ENCODE results near the gene DYSF.

DYSF gene

DNA sequence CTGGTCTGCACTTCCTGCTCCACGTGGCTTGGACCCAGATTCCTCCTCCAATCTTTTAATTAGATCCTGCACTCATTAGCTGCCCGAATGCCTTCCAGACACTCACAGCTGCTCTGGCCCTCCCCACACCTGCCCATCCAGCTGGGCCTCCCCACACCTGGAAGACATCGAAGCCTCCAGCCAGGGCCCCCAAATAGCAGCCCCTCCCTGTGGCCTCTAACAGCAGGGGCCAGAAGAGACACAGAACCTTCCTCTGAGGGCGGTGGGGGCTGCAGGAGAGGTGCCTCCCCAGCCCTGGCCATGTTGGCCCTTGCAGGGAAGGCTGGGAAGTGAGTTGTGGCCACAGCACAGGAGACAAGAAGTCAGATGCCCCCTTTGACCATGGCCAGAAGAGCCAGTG is 252.8 kb downstream of the DYSF start:
- Histone ChIP-seq H3K9me3 (replicated peaks; ENCODE audit: insufficient read depth, low read length) (no peaks in the 10 kb centered on the region), H3K79me2 (ENCODE audit: low read length) (no peaks in the 10 kb centered on the region), H3K9ac (ENCODE audit: low read length) (no peak overlapping the region), H3K27ac (ENCODE audit: low read length) (no peak overlapping the region), H3K4me1 (ENCODE audit: low read length) (no peaks in the 10 kb centered on the region), H3F3A (ENCODE audit: insufficient read depth, low read length) (no peaks in the 10 kb centered on the region), H3K4me2 (ENCODE audit: low read depth, low read length) (no peak overlapping the region), H4K20me1 (ENCODE audit: insufficient read depth, low read length) (no peaks in the 10 kb centered on the region), H3K36me3 (replicated peaks; ENCODE audit: insufficient read depth, low read length) (no peaks in the 10 kb centered on the region), H3K4me3 (ENCODE audit: low read length) (no peak overlapping the region), H3K9me2 (replicated peaks; ENCODE audit: insufficient read depth, low read length) (no peaks in the 10 kb centered on the region), H3K27me3 (replicated peaks; ENCODE audit: insufficient read depth, low read length) (no peaks in the 10 kb centered on the region), H2AFZ (ENCODE audit: low read length) (no peak overlapping the region)
- TF ChIP-seq CTCF (IDR thresholded peaks at IDR 0.05; ENCODE audit: low read length) (no peak), EZH2 (optimal IDR thresholded peaks at IDR 0.05; ENCODE audit: low read depth, low read length) (no peak), EZH2phosphoT487 (IDR thresholded peaks at IDR 0.05; ENCODE audit: low read length) (no peak)
- no peak for DNase-seq

- Histone ChIP-seq H3K27me3 (replicated peaks; ENCODE audit: insufficient read depth, low read length) (no peaks in the 10 kb centered on the region), H3K79me2 (ENCODE audit: low read length) (no peaks in the 10 kb centered on the region), H3K4me3 (ENCODE audit: low read length) (no peak overlapping the region), H2AFZ (ENCODE audit: low read length) (no peak overlapping the region), H3K9me3 (replicated peaks; ENCODE audit: insufficient read depth, low read length) (no peaks in the 10 kb centered on the region), H3K4me1 (ENCODE audit: low read length) (no peaks in the 10 kb centered on the region), H3F3A (ENCODE audit: insufficient read depth, low read length) (no peaks in the 10 kb centered on the region), H4K20me1 (ENCODE audit: insufficient read depth, low read length) (no peaks in the 10 kb centered on the region), H3K27ac (ENCODE audit: low read length) (no peak overlapping the region), H3K4me2 (ENCODE audit: low read depth, low read length) (no peak overlapping the region), H3K36me3 (replicated peaks; ENCODE audit: insufficient read depth, low read length) (no peaks in the 10 kb centered on the region), H3K9ac (ENCODE audit: low read length) (no peak overlapping the region), H3K9me2 (replicated peaks; ENCODE audit: insufficient read depth, low read length) (no peaks in the 10 kb centered on the region)
- TF ChIP-seq EZH2 (optimal IDR thresholded peaks at IDR 0.05; ENCODE audit: low read depth, low read length) (no peak), CTCF (IDR thresholded peaks at IDR 0.05; ENCODE audit: low read length) (no peak)
- DNase-seq: no peak
Measured at GRCh38 chr2:71706836-71707235, 253.5 kb downstream of the DYSF start.

DNA sequence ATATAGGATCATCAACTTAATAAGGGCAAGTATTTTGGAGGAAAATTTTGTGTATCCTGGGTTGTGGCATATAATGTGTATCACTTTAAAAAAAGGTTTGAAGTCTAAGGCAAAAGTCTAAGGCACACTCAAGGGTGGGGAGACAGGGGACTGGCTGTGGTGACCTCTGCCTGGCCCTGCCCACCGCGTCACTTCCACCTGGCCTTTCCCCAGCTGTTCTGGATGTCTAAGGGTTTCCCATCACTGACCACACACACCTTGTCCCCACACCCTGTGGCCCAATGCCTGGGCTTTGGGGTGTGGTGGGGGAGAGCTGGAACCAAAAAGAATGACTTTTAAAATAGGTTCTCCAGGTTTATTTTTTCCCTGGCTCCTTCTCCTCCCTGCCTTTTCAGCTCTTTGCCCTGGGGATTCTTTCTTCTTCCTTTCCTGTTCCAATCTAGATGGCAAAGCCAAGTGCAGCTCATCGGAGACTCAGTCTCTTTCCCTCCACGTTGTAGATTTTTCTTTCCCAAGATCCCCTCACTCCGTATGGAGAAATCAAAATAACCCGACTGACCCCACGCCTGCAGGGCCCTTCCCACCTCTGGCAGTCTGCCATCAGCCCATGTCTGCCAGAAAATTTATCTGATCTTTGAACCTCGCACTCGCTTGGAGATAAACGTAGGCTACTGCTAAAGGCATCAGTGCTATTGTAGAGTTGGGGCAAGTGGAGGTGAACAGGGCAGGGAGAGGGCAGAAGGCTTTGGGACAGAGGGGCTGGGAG is 257.2 kb downstream of the DYSF start:
- H3K9me3 ChIP-seq (replicated peaks; ENCODE audit: insufficient read depth, low read length): no peaks in the 10 kb centered on the region

More for the DNA sequence above, 257.2 kb downstream of the DYSF start:
- no peaks in the 10 kb centered on the region for H3F3A ChIP-seq (ENCODE audit: insufficient read depth, low read length)
- H3K36me3 ChIP-seq (replicated peaks; ENCODE audit: insufficient read depth, low read length): no peaks in the 10 kb centered on the region
- H3K27me3 ChIP-seq (replicated peaks; ENCODE audit: insufficient read depth, low read length): no peaks in the 10 kb centered on the region
- no peak overlapping the region for H3K4me2 ChIP-seq (ENCODE audit: low read depth, low read length)
- H4K20me1 ChIP-seq (ENCODE audit: insufficient read depth, low read length): no peaks in the 10 kb centered on the region
- no peaks in the 10 kb centered on the region for H3K79me2 ChIP-seq (ENCODE audit: low read length)
- no peaks in the 10 kb centered on the region for H3K9me2 ChIP-seq (replicated peaks; ENCODE audit: insufficient read depth, low read length)
- no peaks in the 10 kb centered on the region for H3K4me1 ChIP-seq (ENCODE audit: low read length)
- no peak overlapping the region for H2AFZ ChIP-seq (ENCODE audit: low read length)
- TF ChIP-seq CTCF (IDR thresholded peaks at IDR 0.05; ENCODE audit: low read length): no peak
- no peak for TF ChIP-seq EZH2 (optimal IDR thresholded peaks at IDR 0.05; ENCODE audit: low read depth, low read length)
- TF ChIP-seq EZH2phosphoT487 (IDR thresholded peaks at IDR 0.05; ENCODE audit: low read length): no peak
- DNase-seq: no peak
- no peak overlapping the region for H3K27ac ChIP-seq (ENCODE audit: low read length)
- no peak overlapping the region for H3K4me3 ChIP-seq (ENCODE audit: low read length)
- H3K9ac ChIP-seq (ENCODE audit: low read length): no peak overlapping the region
